ENCODE data around the gene THUMPD1.
"Not testable (repeated sequence)": the region's sequence is repeated elsewhere in the genome, so short reads cannot be mapped to it uniquely, and the experiment has no call there.

DNA sequence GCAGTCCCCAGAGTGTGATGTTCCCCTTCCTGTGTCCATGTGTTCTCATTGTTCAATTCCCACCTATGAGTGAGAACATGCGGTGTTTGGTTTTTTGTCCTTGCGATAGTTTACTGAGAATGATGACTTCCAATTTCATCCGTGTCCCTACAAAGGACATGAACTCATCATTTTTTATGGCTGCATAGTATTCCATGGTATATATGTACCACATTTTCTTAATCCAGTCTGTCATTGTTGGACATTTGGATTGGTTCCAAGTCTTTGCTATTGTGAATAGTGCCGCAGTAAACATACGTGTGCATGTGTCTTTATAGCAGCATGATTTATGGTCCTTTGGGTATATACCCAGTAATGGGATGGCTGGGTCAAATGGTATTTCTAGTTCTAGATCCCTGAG, 14.2 kb upstream of the THUMPD1 start:
- TF ChIP-seq, protein P1, sequence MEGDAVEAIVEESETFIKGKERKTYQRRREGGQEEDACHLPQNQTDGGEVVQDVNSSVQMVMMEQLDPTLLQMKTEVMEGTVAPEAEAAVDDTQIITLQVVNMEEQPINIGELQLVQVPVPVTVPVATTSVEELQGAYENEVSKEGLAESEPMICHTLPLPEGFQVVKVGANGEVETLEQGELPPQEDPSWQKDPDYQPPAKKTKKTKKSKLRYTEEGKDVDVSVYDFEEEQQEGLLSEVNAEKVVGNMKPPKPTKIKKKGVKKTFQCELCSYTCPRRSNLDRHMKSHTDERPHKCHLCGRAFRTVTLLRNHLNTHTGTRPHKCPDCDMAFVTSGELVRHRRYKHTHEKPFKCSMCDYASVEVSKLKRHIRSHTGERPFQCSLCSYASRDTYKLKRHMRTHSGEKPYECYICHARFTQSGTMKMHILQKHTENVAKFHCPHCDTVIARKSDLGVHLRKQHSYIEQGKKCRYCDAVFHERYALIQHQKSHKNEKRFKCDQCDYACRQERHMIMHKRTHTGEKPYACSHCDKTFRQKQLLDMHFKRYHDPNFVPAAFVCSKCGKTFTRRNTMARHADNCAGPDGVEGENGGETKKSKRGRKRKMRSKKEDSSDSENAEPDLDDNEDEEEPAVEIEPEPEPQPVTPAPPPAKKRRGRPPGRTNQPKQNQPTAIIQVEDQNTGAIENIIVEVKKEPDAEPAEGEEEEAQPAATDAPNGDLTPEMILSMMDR (IDR thresholded peaks at IDR 0.05) = not testable (repeated sequence)
- not testable (repeated sequence) for TF ChIP-seq POLR2A (IDR thresholded peaks at IDR 0.05)

All from Peyer's patch (tissue), 4 donors.